GM21529 (cell line): Measurements from ENCODE around the gene OR10G8.

ENCODE experiments used
- ATAC-seq: cut with Tn5 transposase; IDR thresholded peaks from one replicate; pipeline ENCODE4 v1.9.1; 2021; ENCODE audit not compliant: unreplicated experiment

Gene OR10G8

GRCh38 chr11:124077266-124077665, 50.7 kb downstream of the OR10G8 start:
- ATAC-seq = no peak

GRCh38 chr11:124078591-124078990, 52.0 kb downstream of the OR10G8 start:
- ATAC-seq = no peak

GRCh38 chr11:124079631-124080326, 53.2 kb downstream of the OR10G8 start:
- no peak for ATAC-seq
